Neural cell (in vitro differentiated cells): ENCODE measurements around the gene SLC39A10. TPM values are rescaled to one million over a fixed set of nuclear protein-coding genes. Genes with fewer than 3 reads are reported as not detected.

Source experiments
- H2AFZ ChIP-seq: fragments of 200-600, 300-800 bp; sonication (generic), shearing (Covaris generic); 2 replicates; pipeline ENCODE4 v1.6.0; 2014; ENCODE audit warnings: low read depth, mild to moderate bottlenecking, antibody characterized with exemption, low read length, moderate library complexity
- H3F3A ChIP-seq: fragments of 200-600 bp; shearing (Covaris generic); 2 replicates; pipeline ENCODE4 v1.6.1; 2016; ENCODE audit warnings: mild to moderate bottlenecking, moderate library complexity, mixed read lengths, antibody characterized with exemption, low read length; ENCODE audit not compliant: insufficient read depth, poor library complexity, severe bottlenecking
- H3K27ac ChIP-seq: fragments of 200-600, 300-800 bp; sonication (generic), shearing (Covaris generic); 2 replicates; pipeline ENCODE4 v1.5.1; 2014; ENCODE audit warnings: mild to moderate bottlenecking, low read length, moderate library complexity
- H3K27me3 ChIP-seq: fragments of 300-800, 200-600 bp; sonication (generic), shearing (Covaris generic); 2 replicates; pipeline ENCODE4 v1.6.0; 2014; ENCODE audit warnings: mild to moderate bottlenecking, low read depth, low read length, moderate library complexity; ENCODE audit not compliant: insufficient read depth
- H3K36me3 ChIP-seq: fragments of 300-800, 200-600 bp; sonication (generic), shearing (Covaris generic); 2 replicates; pipeline ENCODE4 v1.5.1; 2014; ENCODE audit warnings: mild to moderate bottlenecking, antibody characterized with exemption, low read length, moderate library complexity; ENCODE audit not compliant: insufficient read depth
- H3K4me2 ChIP-seq: fragments of 300-800, 200-600 bp; sonication (generic), shearing (Covaris generic); 2 replicates; pipeline ENCODE4 v1.6.0; 2014; ENCODE audit warnings: mild to moderate bottlenecking, low read length
- H3K4me3 ChIP-seq: fragments of 300-800, 200-600 bp; sonication (generic), shearing (Covaris generic); 2 replicates; pipeline ENCODE4 v1.5.1; 2014; ENCODE audit warnings: mild to moderate bottlenecking, low read length, moderate library complexity
- H3K79me2 ChIP-seq: fragments of 200-600 bp; shearing (Covaris generic); replicated peaks from 2 replicates; pipeline ENCODE4 v1.6.0; 2014; ENCODE audit warnings: mild to moderate bottlenecking, low read length, moderate library complexity; ENCODE audit not compliant: insufficient read depth
- H3K9ac ChIP-seq: fragments of 300-800, 200-600 bp; sonication (generic), shearing (Covaris generic); 2 replicates; pipeline ENCODE4 v1.6.1; 2016; ENCODE audit warnings: mild to moderate bottlenecking, low read length, mixed read lengths
- H3K9me2 ChIP-seq: fragments of 200-600 bp; shearing (Covaris generic); 2 replicates; pipeline ENCODE4 v1.6.1; 2016; ENCODE audit warnings: mild to moderate bottlenecking, low read length, mixed read lengths; ENCODE audit not compliant: insufficient read depth
- H3K9me3 ChIP-seq: fragments of 200-600, 300-800 bp; sonication (generic), shearing (Covaris generic); 2 replicates; pipeline ENCODE4 v1.6.1; 2016; ENCODE audit warnings: mild to moderate bottlenecking, mixed run types, low read length, moderate library complexity, mixed read lengths
- H4K20me1 ChIP-seq: fragments of 200-600 bp; shearing (Covaris generic); 2 replicates; pipeline ENCODE4 v1.6.1; 2016; ENCODE audit warnings: mild to moderate bottlenecking, mixed run types; ENCODE audit not compliant: insufficient read depth
- CTCF ChIP-seq: fragments of 450-650 bp; IDR thresholded peaks from 2 replicates; pipeline ENCODE4 v1.5.1; 2014; ENCODE audit warnings: antibody characterized with exemption, mild to moderate bottlenecking, moderate library complexity; ENCODE audit not compliant: poor library complexity, severe bottlenecking
- EP300 ChIP-seq: fragments of 450-650 bp; conservative IDR thresholded peaks from 2 replicates; pipeline ENCODE4 v1.6.1; 2014; ENCODE audit warnings: antibody characterized with exemption, mild to moderate bottlenecking, moderate library complexity; ENCODE audit not compliant: poor library complexity, severe bottlenecking
- EZH2 ChIP-seq: fragments of 200-600, 300-800 bp; shearing (Covaris generic), sonication (generic); IDR thresholded peaks from 2 replicates; pipeline ENCODE4 v1.6.1; 2014; ENCODE audit warnings: antibody characterized with exemption, low read length, borderline replicate concordance, mild to moderate bottlenecking; ENCODE audit not compliant: insufficient read depth, poor library complexity, severe bottlenecking
- MXI1 ChIP-seq: fragments of 450-650 bp; conservative IDR thresholded peaks from 2 replicates; pipeline ENCODE4 v1.6.1; 2014; ENCODE audit warnings: antibody characterized with exemption, mild to moderate bottlenecking; ENCODE audit not compliant: poor library complexity, severe bottlenecking
- POLR2AphosphoS5 ChIP-seq: IDR thresholded peaks from 2 replicates; pipeline ENCODE4 v1.6.1; 2012
- RAD21 ChIP-seq: fragments of 450-650 bp; conservative IDR thresholded peaks from 2 replicates; pipeline ENCODE4 v1.6.1; 2014; ENCODE audit warnings: antibody characterized with exemption, mild to moderate bottlenecking, moderate library complexity
- REST ChIP-seq: IDR thresholded peaks from 2 replicates; pipeline ENCODE4 v1.6.1; 2012; ENCODE audit warnings: borderline replicate concordance
- SMC3 ChIP-seq: fragments of 450-650 bp; conservative IDR thresholded peaks from 2 replicates; pipeline ENCODE4 v1.6.1; 2014; ENCODE audit warnings: antibody characterized with exemption, mild to moderate bottlenecking, moderate library complexity; ENCODE audit not compliant: poor library complexity
- TAF1 ChIP-seq: IDR thresholded peaks from 2 replicates; pipeline ENCODE4 v1.6.1; 2012; ENCODE audit warnings: low read depth
- polyA plus RNA-seq: library from polyadenylated mRNA; depleted of rRNA; stranded (reverse); fragments of >200 nt; gene quantifications from 2 replicates; pipeline ENCODE4 v1.2.3, GENCODE V29; 2014

SLC39A10 gene
- polyA plus RNA-seq, 1 donor from 2014 or later: 71.7 TPM

GRCh38 chr2:195735347-195735746, 78.3 kb downstream of the SLC39A10 start:
- Histone ChIP-seq H3F3A (no peaks in the 10 kb centered on the region), H2AFZ (no peak overlapping the region), H3K27me3 (no peaks in the 10 kb centered on the region), H3K4me3 (no peak overlapping the region), H3K27ac (no peak overlapping the region), H3K4me2 (no peak overlapping the region), H3K36me3 (no peaks in the 10 kb centered on the region), H3K9ac (no peak overlapping the region), H4K20me1 (no peaks in the 10 kb centered on the region), H3K79me2 (no peaks in the 10 kb centered on the region), H3K9me2 (no peaks in the 10 kb centered on the region), H3K9me3 (no peaks in the 10 kb centered on the region)
- TF ChIP-seq POLR2AphosphoS5: no peak
- TF ChIP-seq EP300: no peak
- no peak for TF ChIP-seq EZH2
- TF ChIP-seq TAF1: no peak
- no peak for TF ChIP-seq SMC3
- TF ChIP-seq RAD21: no peak
- TF ChIP-seq MXI1: no peak
- TF ChIP-seq CTCF: no peak
- TF ChIP-seq REST: no peak

GRCh38 chr2:195737511-195738325, 80.7 kb downstream of the SLC39A10 start:
- Histone ChIP-seq H2AFZ (no peak overlapping the region), H3K4me2 (no peak overlapping the region), H3K36me3 (no peaks in the 10 kb centered on the region), H3K4me3 (no peak overlapping the region), H3K27ac (no peak overlapping the region), H3K79me2 (no peaks in the 10 kb centered on the region), H3K9me3 (no peaks in the 10 kb centered on the region), H4K20me1 (no peaks in the 10 kb centered on the region), H3K9ac (no peak overlapping the region), H3K27me3 (no peaks in the 10 kb centered on the region), H3K9me2 (no peaks in the 10 kb centered on the region), H3F3A (no peaks in the 10 kb centered on the region)
- no peak for TF ChIP-seq POLR2AphosphoS5
- TF ChIP-seq RAD21: no peak
- TF ChIP-seq REST: no peak
- no peak for TF ChIP-seq EP300
- TF ChIP-seq CTCF: no peak
- no peak for TF ChIP-seq EZH2
- no peak for TF ChIP-seq MXI1
